ENCODE data around the gene SOCS7. TPM values are rescaled to one million over a fixed set of nuclear protein-coding genes. Genes with fewer than 3 reads are reported as not detected.

Gene SOCS7
- total and polyA plus RNA-seq, 2 experiments from 2014 or later: 1.3 to 6.8 TPM

GRCh38 chr17:38379448-38379847 is 27.8 kb downstream of the SOCS7 start:
- in situ Hi-C loops (cut with MboI): no loop called here
- H4K20me1 ChIP-seq (ENCODE audit: insufficient read depth): no peaks in the 10 kb centered on the region
- WGBS, 2 experiments (ENCODE audit: low coverage in 1 of 2, low lambda C conversion rate in 2 of 2, missing lambda C conversion rate in 2 of 2): 93 to 100% methylated on average over 1 of the region's 1 CpG
- H3K27me3 ChIP-seq (replicated peaks; ENCODE audit: insufficient read depth): no peaks in the 10 kb centered on the region
- no peak for DNase-seq
- no peak overlapping the region for H3K9ac ChIP-seq
- TF ChIP-seq EZH2phosphoT487 (IDR thresholded peaks at IDR 0.05; ENCODE audit: insufficient read depth, low read depth) (no peak), EZH2 (IDR thresholded peaks at IDR 0.05; ENCODE audit: insufficient read depth, poor library complexity, severe bottlenecking) (no peak)
- H3K9me2 ChIP-seq (ENCODE audit: insufficient read depth): no peaks in the 10 kb centered on the region
- no peak overlapping the region for H3K4me2 ChIP-seq (ENCODE audit: unreplicated experiment)
- H3K36me3 ChIP-seq (ENCODE audit: low read depth): peaks cover 21% of the 10 kb centered on the region
- no peak overlapping the region for H2AFZ ChIP-seq
- no peaks in the 10 kb centered on the region for H3K9me3 ChIP-seq (ENCODE audit: low read depth)
- H3K4me1 ChIP-seq (ENCODE audit: insufficient read depth): no peaks in the 10 kb centered on the region
- H3K27ac ChIP-seq: no peak overlapping the region
- no peak overlapping the region for H3K4me3 ChIP-seq
- H3F3A ChIP-seq (ENCODE audit: insufficient read depth): no peaks in the 10 kb centered on the region
- H3K79me2 ChIP-seq (ENCODE audit: insufficient read depth): no peaks in the 10 kb centered on the region

GRCh38 chr17:38395090-38395489 is 43.4 kb downstream of the SOCS7 start:
- Histone ChIP-seq H2AFZ (no peak overlapping the region), H3K9me2 (ENCODE audit: insufficient read depth) (no peaks in the 10 kb centered on the region), H3K9me3 (ENCODE audit: low read depth) (no peaks in the 10 kb centered on the region), H3K27ac (no peak overlapping the region), H3K27me3 (replicated peaks; ENCODE audit: insufficient read depth) (no peaks in the 10 kb centered on the region), H3K36me3 (ENCODE audit: low read depth) (peaks cover 10% of the 10 kb centered on the region; the same call in 1 of the 2 replicates), H3K9ac (no peak overlapping the region), H3K4me2 (ENCODE audit: unreplicated experiment) (no peak overlapping the region), H4K20me1 (ENCODE audit: insufficient read depth) (no peaks in the 10 kb centered on the region), H3F3A (ENCODE audit: insufficient read depth) (no peaks in the 10 kb centered on the region), H3K4me1 (ENCODE audit: insufficient read depth) (no peaks in the 10 kb centered on the region), H3K79me2 (ENCODE audit: insufficient read depth) (no peaks in the 10 kb centered on the region), H3K4me3 (no peak overlapping the region)
- TF ChIP-seq EZH2 (IDR thresholded peaks at IDR 0.05; ENCODE audit: insufficient read depth, poor library complexity, severe bottlenecking) (no peak), EZH2phosphoT487 (IDR thresholded peaks at IDR 0.05; ENCODE audit: insufficient read depth, low read depth) (no peak)
- DNase-seq: no peak
- in situ Hi-C loops (cut with MboI): no loop called here
- 79 to 94% methylated on average over 4 of the region's 4 CpGs for WGBS, 2 experiments (ENCODE audit: low coverage in 1 of 2, low lambda C conversion rate in 2 of 2, missing lambda C conversion rate in 2 of 2)

- Histone ChIP-seq H3K4me1 (ENCODE audit: insufficient read depth) (no peaks in the 10 kb centered on the region), H3K27ac (no peak overlapping the region), H3K4me3 (no peak overlapping the region), H3K9ac (no peak overlapping the region), H3K79me2 (ENCODE audit: insufficient read depth) (no peaks in the 10 kb centered on the region), H2AFZ (no peak overlapping the region), H3F3A (ENCODE audit: insufficient read depth) (no peaks in the 10 kb centered on the region), H3K36me3 (ENCODE audit: low read depth) (peaks cover 10% of the 10 kb centered on the region; the same call in 1 of the 2 replicates), H3K27me3 (replicated peaks; ENCODE audit: insufficient read depth) (no peaks in the 10 kb centered on the region), H3K4me2 (ENCODE audit: unreplicated experiment) (no peak overlapping the region), H3K9me2 (ENCODE audit: insufficient read depth) (no peaks in the 10 kb centered on the region), H4K20me1 (ENCODE audit: insufficient read depth) (no peaks in the 10 kb centered on the region), H3K9me3 (ENCODE audit: low read depth) (no peaks in the 10 kb centered on the region)
- TF ChIP-seq EZH2phosphoT487 (IDR thresholded peaks at IDR 0.05; ENCODE audit: insufficient read depth, low read depth): no peak
- TF ChIP-seq EZH2 (IDR thresholded peaks at IDR 0.05; ENCODE audit: insufficient read depth, poor library complexity, severe bottlenecking): no peak
- WGBS, 2 experiments (ENCODE audit: low coverage in 1 of 2, low lambda C conversion rate in 2 of 2, missing lambda C conversion rate in 2 of 2): 96 to 100% methylated on average over 2 of the region's 2 CpGs
- in situ Hi-C loops (cut with MboI): no loop called here
- DNase-seq: no peak
These were observed 45.6 kb downstream of the SOCS7 start for GRCh38 chr17:38397227-38397626.

DNA sequence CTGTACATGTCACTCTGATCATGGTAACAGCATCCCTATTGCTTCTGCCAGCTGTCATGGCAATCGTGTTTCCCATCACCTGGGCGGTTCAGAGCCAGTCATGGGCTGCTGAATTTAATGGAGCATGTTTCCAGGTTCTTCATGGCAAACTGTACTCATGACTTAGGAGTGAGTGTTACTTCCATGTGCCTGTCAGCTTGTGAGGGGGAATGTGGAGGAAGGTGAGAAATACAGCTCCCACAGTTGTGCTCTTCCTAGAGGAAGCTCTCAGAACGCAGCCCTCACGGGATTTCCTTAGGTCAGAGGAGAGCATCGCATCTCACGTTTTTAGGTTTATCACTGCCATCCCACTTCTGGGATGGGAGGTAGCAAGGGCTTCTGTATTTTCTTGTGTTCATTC is 48.6 kb downstream of the SOCS7 start:
- TF ChIP-seq EZH2phosphoT487 (IDR thresholded peaks at IDR 0.05; ENCODE audit: insufficient read depth, low read depth) (no peak), EZH2 (IDR thresholded peaks at IDR 0.05; ENCODE audit: insufficient read depth, poor library complexity, severe bottlenecking) (no peak)
- Histone ChIP-seq H3F3A (ENCODE audit: insufficient read depth) (no peaks in the 10 kb centered on the region), H2AFZ (no peak overlapping the region), H3K9me2 (ENCODE audit: insufficient read depth) (no peaks in the 10 kb centered on the region), H3K4me1 (ENCODE audit: insufficient read depth) (no peaks in the 10 kb centered on the region), H4K20me1 (ENCODE audit: insufficient read depth) (no peaks in the 10 kb centered on the region), H3K79me2 (ENCODE audit: insufficient read depth) (no peaks in the 10 kb centered on the region), H3K9me3 (ENCODE audit: low read depth) (no peaks in the 10 kb centered on the region), H3K27me3 (replicated peaks; ENCODE audit: insufficient read depth) (no peaks in the 10 kb centered on the region), H3K4me3 (no peak overlapping the region), H3K27ac (no peak overlapping the region), H3K9ac (no peak overlapping the region), H3K36me3 (ENCODE audit: low read depth) (peaks cover 10% of the 10 kb centered on the region; the same call in 1 of the 2 replicates), H3K4me2 (ENCODE audit: unreplicated experiment) (no peak overlapping the region)
- WGBS, 2 experiments (ENCODE audit: low coverage in 1 of 2, low lambda C conversion rate in 2 of 2, missing lambda C conversion rate in 2 of 2): 90 to 91% methylated on average over 6 of the region's 6 CpGs
- in situ Hi-C loops (cut with MboI): no loop called here
- no peak for DNase-seq

GRCh38 chr17:38401459-38401858 is 49.8 kb downstream of the SOCS7 start:
- TF ChIP-seq EZH2phosphoT487 (IDR thresholded peaks at IDR 0.05; ENCODE audit: insufficient read depth, low read depth) (no peak), EZH2 (IDR thresholded peaks at IDR 0.05; ENCODE audit: insufficient read depth, poor library complexity, severe bottlenecking) (no peak)
- no peak for DNase-seq
- no peak overlapping the region for H3K4me3 ChIP-seq
- H3K4me2 ChIP-seq (ENCODE audit: unreplicated experiment): no peak overlapping the region
- no peaks in the 10 kb centered on the region for H3K9me3 ChIP-seq (ENCODE audit: low read depth)
- H3K4me1 ChIP-seq (ENCODE audit: insufficient read depth): no peaks in the 10 kb centered on the region
- in situ Hi-C loops (cut with MboI): no loop called here
- H3F3A ChIP-seq (ENCODE audit: insufficient read depth): no peaks in the 10 kb centered on the region
- no peak overlapping the region for H3K27ac ChIP-seq
- no peak overlapping the region for H3K9ac ChIP-seq
- H2AFZ ChIP-seq: no peak overlapping the region
- H3K36me3 ChIP-seq (ENCODE audit: low read depth): peaks cover 4% of the 10 kb centered on the region; the same call in 1 of the 2 replicates
- WGBS, 2 experiments (ENCODE audit: low coverage in 1 of 2, low lambda C conversion rate in 2 of 2, missing lambda C conversion rate in 2 of 2): 77% methylated on average over 4 of the region's 4 CpGs
- H4K20me1 ChIP-seq (ENCODE audit: insufficient read depth): no peaks in the 10 kb centered on the region
- no peaks in the 10 kb centered on the region for H3K9me2 ChIP-seq (ENCODE audit: insufficient read depth)
- H3K79me2 ChIP-seq (ENCODE audit: insufficient read depth): no peaks in the 10 kb centered on the region
- H3K27me3 ChIP-seq (replicated peaks; ENCODE audit: insufficient read depth): no peaks in the 10 kb centered on the region
